ENCODE data around the gene SOX15.

- TF ChIP-seq CTCF (IDR thresholded peaks at IDR 0.05) (no peak), POLR2AphosphoS5 (IDR thresholded peaks at IDR 0.05) (no peak), POLR2A (IDR thresholded peaks at IDR 0.05) (no peak)
Measured at GRCh38 chr17:7631398-7632380, 41.8 kb upstream of the SOX15 start.

All from suprapubic skin (tissue), 4 donors.